Measurements from ENCODE around the gene NOL6. TPM values are rescaled to one million over a fixed set of nuclear protein-coding genes. Genes with fewer than 3 reads are reported as not detected.

Gene NOL6
- total RNA-seq, 1 experiment from 2014 or later: 75.1 TPM

GRCh38 chr9:33465096-33465495 is 8.6 kb downstream of the NOL6 start:
- ATAC-seq (no peak), DNase-seq (ENCODE audit: low read depth, low spot score) (no peak)
- H3K27ac ChIP-seq (ENCODE audit: low read length): no peak overlapping the region
- no peaks in the 10 kb centered on the region for H3K9me3 ChIP-seq (ENCODE audit: control insufficient read depth, insufficient read depth, low read depth, low read length)
- no peak overlapping the region for H3K4me3 ChIP-seq (ENCODE audit: low read depth in 2 of 2, low read length in 2 of 2)
- no TSS peak for BruUV-seq (replicated peaks)
- TF ChIP-seq CTCF (IDR thresholded peaks at IDR 0.05) (no peak), REST (IDR thresholded peaks at IDR 0.05; ENCODE audit: insufficient read depth in 1 of 2, low read depth in 2 of 2, low read length in 1 of 2) (no peak), POLR2AphosphoS5 (IDR thresholded peaks at IDR 0.05; ENCODE audit: low read depth, low read length) (no peak), TCF7L2 (IDR thresholded peaks at IDR 0.05; ENCODE audit: low read depth, low read length) (no peak), SIN3A (IDR thresholded peaks at IDR 0.05; ENCODE audit: borderline replicate concordance, insufficient read depth, low read depth, low read length) (no peak)
- ChIA-PET CTCF (interaction anchor here (1.9 kb wide), 1 partner anchor 12 kb away, joined by 4 read pairs; no protein-coding TSS in a partner anchor), POLR2A (no interaction called here)
- H3K4me1 ChIP-seq (ENCODE audit: control insufficient read depth, insufficient read depth, low read length): no peaks in the 10 kb centered on the region
- H3K27me3 ChIP-seq (ENCODE audit: control insufficient read depth, insufficient read depth, low read length): no peaks in the 10 kb centered on the region
- in situ Hi-C loops (cut with HindIII; ENCODE audit: low pct_unique_long_range_greater_than_20kb, low sequenced_read_pairs) (no loop called here), intact Hi-C loops (cut with micrococcal nuclease; ENCODE audit: unreplicated experiment) (loop anchor here (5.0 kb wide), 1 partner anchor 58 kb away; no protein-coding TSS in a partner anchor)
- H3K36me3 ChIP-seq (ENCODE audit: control insufficient read depth, insufficient read depth, low read length): peaks cover 20% of the 10 kb centered on the region

GRCh38 chr9:33464045-33464636 is 9.6 kb downstream of the NOL6 start:
- Histone ChIP-seq H3K36me3 (ENCODE audit: control insufficient read depth, insufficient read depth, low read length) (peaks cover 20% of the 10 kb centered on the region), H3K9me3 (ENCODE audit: control insufficient read depth, insufficient read depth, low read depth, low read length) (no peaks in the 10 kb centered on the region), H3K4me3 (ENCODE audit: low read depth in 2 of 2, low read length in 2 of 2) (no peak overlapping the region), H3K4me1 (ENCODE audit: control insufficient read depth, insufficient read depth, low read length) (no peaks in the 10 kb centered on the region), H3K27ac (ENCODE audit: low read length) (no peak overlapping the region), H3K27me3 (ENCODE audit: control insufficient read depth, insufficient read depth, low read length) (no peaks in the 10 kb centered on the region)
- CTCF ChIA-PET: interaction anchor here (0.5 to 1.9 kb wide), 2 partner anchors 11 to 45 kb away, joined by 4 read pairs; no protein-coding TSS in a partner anchor
- ATAC-seq: no peak
- POLR2A ChIA-PET: no interaction called here
- intact Hi-C loops (cut with micrococcal nuclease; ENCODE audit: unreplicated experiment) (no loop called here), in situ Hi-C loops (cut with HindIII; ENCODE audit: low pct_unique_long_range_greater_than_20kb, low sequenced_read_pairs) (no loop called here)
- DNase-seq (ENCODE audit: low read depth, low spot score): no peak
- TF ChIP-seq SIN3A (IDR thresholded peaks at IDR 0.05; ENCODE audit: borderline replicate concordance, insufficient read depth, low read depth, low read length) (no peak), POLR2AphosphoS5 (IDR thresholded peaks at IDR 0.05; ENCODE audit: low read depth, low read length) (no peak), TCF7L2 (IDR thresholded peaks at IDR 0.05; ENCODE audit: low read depth, low read length) (no peak), CTCF (IDR thresholded peaks at IDR 0.05) (no peak), REST (IDR thresholded peaks at IDR 0.05; ENCODE audit: insufficient read depth in 1 of 2, low read depth in 2 of 2, low read length in 1 of 2) (no peak)
- BruUV-seq (replicated peaks): no TSS peak

All from Panc1 (cell line).